Activated B cell treated with CpG ODN at 0.5 μM for 24 hours (primary cell): ENCODE results near the gene TMPRSS4. TPM values are rescaled to one million over a fixed set of nuclear protein-coding genes. Genes with fewer than 3 reads are reported as not detected.

Experiments
- ATAC-seq: fragments of 200-7000 bp; cut with Tn5 transposase; one replicate; pipeline ENCODE4 v1.10.0; 2021; ENCODE audit warnings: low read depth, mild to moderate bottlenecking, moderate library complexity
- CTCF ChIA-PET: fragments of 350-600 bp; sonication (Branson Sonifier 250); formaldehyde crosslinking; loops from one replicate; lab custom pipeline; 2021; ENCODE audit warnings: antibody characterized with exemption; lab: Charles Lee
- POLR2A ChIA-PET: fragments of 350-600 bp; sonication (Branson Sonifier 250); formaldehyde crosslinking; loops from one replicate; lab custom pipeline; 2021; ENCODE audit warnings: antibody characterized with exemption; lab: Charles Lee
- DNase-seq: peaks from one replicate; pipeline ENCODE4 v3.0.0; 2022
- H3K27ac Mint-ChIP-seq: one replicate; pipeline ENCODE4 v1.8.0; 2020; ENCODE audit warnings: mixed read lengths
- H3K27me3 Mint-ChIP-seq: one replicate; pipeline ENCODE4 v1.8.0; 2021; ENCODE audit warnings: mixed read lengths
- H3K36me3 Mint-ChIP-seq: one replicate; pipeline ENCODE4 v1.8.0; 2021; ENCODE audit warnings: low read depth, mixed read lengths
- H3K4me1 Mint-ChIP-seq: one replicate; pipeline ENCODE4 v1.8.0; 2021; ENCODE audit warnings: mixed read lengths
- H3K4me3 Mint-ChIP-seq: one replicate; pipeline ENCODE4 v1.8.0; 2020; ENCODE audit warnings: mild to moderate bottlenecking, mixed read lengths
- H3K9me3 Mint-ChIP-seq: one replicate; pipeline ENCODE4 v1.8.0; 2020; ENCODE audit warnings: mixed read lengths
- CTCF ChIP-seq: fragments of 200-600 bp; IDR thresholded peaks from one replicate; pipeline ENCODE4 v1.8.0; 2022; ENCODE audit warnings: antibody characterized with exemption, mild to moderate bottlenecking
- intact Hi-C: fragments of 100-400 bp; cut with micrococcal nuclease; formaldehyde crosslinking; loops from one replicate; pipeline ENCODE4 v1.15.1; 2024
- total RNA-seq: library from RNA; stranded (reverse); gene quantifications from 2 replicates; pipeline ENCODE4 v1.2.3, GENCODE V29; 2022

Gene TMPRSS4
- total RNA-seq, 1 donor from 2014 or later: not detected

DNA sequence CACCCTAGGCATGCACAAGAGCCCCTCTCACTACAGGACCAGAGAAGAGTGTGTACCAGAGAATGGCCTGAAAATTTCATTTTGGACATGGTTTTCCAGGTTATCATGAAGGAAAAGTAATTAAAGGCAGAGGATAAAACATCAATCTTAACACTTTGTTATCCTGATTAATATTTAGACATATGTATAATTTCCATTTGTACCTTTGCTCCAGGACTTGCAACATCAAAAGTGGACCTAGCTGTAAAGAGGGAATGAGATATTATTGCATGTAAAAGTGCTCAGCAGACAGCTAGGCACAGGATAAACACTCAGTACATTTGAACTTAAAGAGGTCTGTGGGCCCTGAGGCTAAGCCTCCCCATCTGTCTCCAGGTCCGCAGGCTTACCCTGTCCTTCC lies 77.8 kb downstream of the TMPRSS4 start:
- no peak overlapping the region for H3K27ac Mint-ChIP-seq
- peaks cover 6% of the 10 kb centered on the region for H3K4me1 Mint-ChIP-seq
- no peak overlapping the region for H3K4me3 Mint-ChIP-seq
- no peak for ATAC-seq
- H3K27me3 Mint-ChIP-seq: peaks cover 70% of the 10 kb centered on the region
- no peaks in the 10 kb centered on the region for H3K36me3 Mint-ChIP-seq
- intact Hi-C loops: no loop called here
- CTCF ChIA-PET: interaction anchor here (1.3 kb wide), 1 partner anchor 17 kb away, joined by 4 read pairs; no protein-coding TSS in a partner anchor
- TF ChIP-seq CTCF: no peak
- DNase-seq: no peak
- no peaks in the 10 kb centered on the region for H3K9me3 Mint-ChIP-seq
- POLR2A ChIA-PET: no interaction called here

GRCh38 chr11:118155776-118156530 lies 79.1 kb downstream of the TMPRSS4 start:
- ATAC-seq (no peak), DNase-seq (no peak)
- ChIA-PET CTCF (interaction anchor here (1.0 to 1.1 kb wide), 2 partner anchors 12 to 15 kb away, joined by 4 to 5 read pairs; no protein-coding TSS in a partner anchor), POLR2A (no interaction called here)
- no peak overlapping the region for H3K4me3 Mint-ChIP-seq
- no peaks in the 10 kb centered on the region for H3K36me3 Mint-ChIP-seq
- peaks cover 62% of the 10 kb centered on the region for H3K27me3 Mint-ChIP-seq
- no peak overlapping the region for H3K27ac Mint-ChIP-seq
- intact Hi-C loops: no loop called here
- TF ChIP-seq CTCF: no peak
- H3K9me3 Mint-ChIP-seq: no peaks in the 10 kb centered on the region
- H3K4me1 Mint-ChIP-seq: peaks cover 6% of the 10 kb centered on the region

- TF ChIP-seq CTCF: no peak
- intact Hi-C loops: no loop called here
- Mint-ChIP-seq H3K27me3 (peaks cover 55% of the 10 kb centered on the region), H3K36me3 (no peaks in the 10 kb centered on the region), H3K27ac (no peak overlapping the region), H3K4me1 (peaks cover 6% of the 10 kb centered on the region), H3K4me3 (no peak overlapping the region), H3K9me3 (no peaks in the 10 kb centered on the region)
- ATAC-seq: no peak
- no peak for DNase-seq
- ChIA-PET POLR2A (no interaction called here), CTCF (interaction anchor here (1.1 kb wide), 1 partner anchor 15 kb away, joined by 5 read pairs; no protein-coding TSS in a partner anchor)
Measured at GRCh38 chr11:118156531-118157185, 79.8 kb downstream of the TMPRSS4 start.

- Mint-ChIP-seq H3K36me3 (no peaks in the 10 kb centered on the region), H3K27ac (no peak overlapping the region), H3K9me3 (no peaks in the 10 kb centered on the region), H3K4me1 (peaks cover 6% of the 10 kb centered on the region), H3K4me3 (no peak overlapping the region), H3K27me3 (peaks cover 52% of the 10 kb centered on the region)
- TF ChIP-seq CTCF: no peak
- CTCF ChIA-PET: no interaction called here
- no peak for ATAC-seq
- intact Hi-C loops: no loop called here
- no peak for DNase-seq
- POLR2A ChIA-PET: no interaction called here
Measured at GRCh38 chr11:118157186-118157895, 80.5 kb downstream of the TMPRSS4 start.

DNA sequence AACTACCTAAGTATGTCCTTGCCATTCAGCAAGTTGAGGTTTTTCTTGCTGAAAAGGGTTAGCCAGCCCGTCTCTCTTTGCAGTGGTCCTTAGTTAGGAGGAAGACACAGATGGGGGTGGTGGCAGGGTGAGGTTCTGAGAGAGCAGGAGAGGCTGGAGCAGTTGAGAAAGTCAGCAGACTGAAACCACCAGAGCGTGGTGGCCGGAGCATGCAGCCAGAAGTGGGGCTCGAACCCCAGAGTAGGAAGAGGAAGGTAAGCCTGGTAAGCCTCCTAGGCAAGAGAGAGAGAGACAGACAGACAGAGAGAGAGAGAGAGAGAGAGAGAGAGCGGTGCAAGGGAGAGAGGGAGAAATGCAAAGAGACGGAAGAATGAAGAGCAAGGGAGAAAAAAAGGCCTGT lies 84.9 kb downstream of the TMPRSS4 start:
- H3K27ac Mint-ChIP-seq: no peak overlapping the region
- H3K27me3 Mint-ChIP-seq: peaks cover 41% of the 10 kb centered on the region
- no peaks in the 10 kb centered on the region for H3K4me1 Mint-ChIP-seq
- POLR2A ChIA-PET: no interaction called here
- H3K4me3 Mint-ChIP-seq: no peak overlapping the region
- no peak for ATAC-seq
- no peaks in the 10 kb centered on the region for H3K9me3 Mint-ChIP-seq
- no peaks in the 10 kb centered on the region for H3K36me3 Mint-ChIP-seq
- CTCF ChIA-PET: no interaction called here
- intact Hi-C loops: no loop called here
- DNase-seq: no peak
- TF ChIP-seq CTCF: no peak
